Stimulated activated CD8-positive, alpha-beta memory T cell treated with anti-CD3 and anti-CD28 coated beads, Interleukin-7, amount 100 ng/mL, for 1 hour (primary cell): ENCODE results near the gene SVOP.

ENCODE experiments used
- DNase-seq, 2 donors: peaks; one replicate each; pipeline ENCODE4 v3.0.0-alpha.2; 2020; ENCODE audit warnings: low read depth in 2 of 2

Gene SVOP

DNA sequence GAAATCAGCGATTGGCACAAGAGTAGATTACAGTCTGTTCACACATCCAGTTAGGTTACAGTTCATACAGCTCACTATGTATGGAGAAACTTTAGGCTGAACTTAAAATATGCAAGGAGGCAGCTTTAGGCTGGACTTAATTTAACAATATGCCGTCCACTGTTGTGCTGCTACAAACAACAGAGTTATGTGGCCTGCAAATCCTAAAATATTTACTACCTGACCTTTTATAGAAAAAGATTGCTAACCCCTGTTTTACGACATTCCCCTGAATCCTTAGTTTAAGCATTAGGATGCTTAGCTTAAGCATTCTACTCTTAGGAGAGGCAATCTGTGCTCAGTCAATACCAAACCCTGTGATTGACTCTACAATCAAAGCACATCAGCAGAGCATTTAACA, 90.1 kb downstream of the SVOP start:
- DNase-seq, result no peak

- DNase-seq, result no peak
Measured at GRCh38 chr12:108930155-108930554, 90.7 kb downstream of the SVOP start.

GRCh38 chr12:108928695-108929094, 92.2 kb downstream of the SVOP start:
- DNase-seq, result no peak

DNA sequence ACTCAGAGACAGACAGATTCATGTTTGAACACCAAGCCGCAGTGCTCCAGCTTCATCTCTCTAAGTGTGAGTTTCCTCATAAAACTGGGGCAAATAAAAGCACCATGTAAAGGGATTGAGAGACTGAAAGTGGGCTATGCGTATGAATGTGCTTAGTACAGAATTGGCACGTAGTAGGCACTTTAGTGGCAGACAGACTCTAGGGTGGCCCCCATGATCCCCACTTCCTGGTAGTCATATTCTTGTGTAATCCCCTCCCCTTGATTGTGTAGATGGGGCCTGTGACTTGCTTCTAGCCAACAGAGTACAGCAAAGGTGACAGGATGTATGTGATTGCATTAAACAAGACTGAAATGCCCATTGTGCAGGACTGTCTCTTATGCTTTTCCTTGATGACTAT, 98.0 kb downstream of the SVOP start:
- no peak for DNase-seq

- DNase-seq, result no peak
Measured at GRCh38 chr12:108921946-108922345, 98.9 kb downstream of the SVOP start.

- DNase-seq, result no peak
Measured at GRCh38 chr12:108918960-108919642, 101.8 kb downstream of the SVOP start.

DNA sequence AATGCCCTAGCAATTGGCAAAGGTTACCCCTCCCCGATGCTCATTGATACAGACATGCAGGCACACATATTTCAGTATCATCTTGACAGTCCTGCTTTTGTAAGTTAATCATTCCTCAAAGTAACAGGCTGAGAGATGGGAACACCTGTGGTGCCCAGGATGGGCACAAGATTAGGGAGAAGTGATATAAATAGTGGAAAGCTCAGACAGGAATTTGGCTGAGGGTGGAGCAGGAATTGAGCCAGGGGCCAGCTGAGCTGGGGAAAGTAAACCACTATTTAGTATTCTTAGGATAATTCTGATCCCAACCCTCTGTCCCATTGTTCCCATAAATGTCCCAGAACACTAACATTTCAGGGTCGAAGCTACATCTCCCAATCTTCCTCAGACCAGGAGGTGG, 102.7 kb downstream of the SVOP start:
- DNase-seq, result no peak

DNA sequence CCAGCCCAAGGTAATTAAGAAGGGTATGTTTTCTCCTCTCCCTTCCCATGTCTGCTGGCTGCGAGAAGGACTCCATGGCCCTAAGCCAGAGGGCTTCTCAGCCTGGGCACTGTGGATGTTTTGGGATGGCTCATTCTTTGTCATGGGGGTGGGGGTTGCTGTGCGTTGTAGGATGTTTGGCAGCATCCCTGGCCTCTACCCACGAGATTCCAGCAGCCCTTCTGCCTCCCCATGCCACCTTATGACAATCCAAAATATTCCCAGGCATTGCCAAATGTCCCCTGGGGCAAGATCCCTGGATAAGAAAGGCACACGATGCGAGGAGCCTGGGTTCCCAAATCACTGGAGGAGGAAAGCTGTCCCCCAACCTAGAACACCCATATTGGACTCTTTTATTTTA, 104.5 kb downstream of the SVOP start:
- DNase-seq, result no peak

DNA sequence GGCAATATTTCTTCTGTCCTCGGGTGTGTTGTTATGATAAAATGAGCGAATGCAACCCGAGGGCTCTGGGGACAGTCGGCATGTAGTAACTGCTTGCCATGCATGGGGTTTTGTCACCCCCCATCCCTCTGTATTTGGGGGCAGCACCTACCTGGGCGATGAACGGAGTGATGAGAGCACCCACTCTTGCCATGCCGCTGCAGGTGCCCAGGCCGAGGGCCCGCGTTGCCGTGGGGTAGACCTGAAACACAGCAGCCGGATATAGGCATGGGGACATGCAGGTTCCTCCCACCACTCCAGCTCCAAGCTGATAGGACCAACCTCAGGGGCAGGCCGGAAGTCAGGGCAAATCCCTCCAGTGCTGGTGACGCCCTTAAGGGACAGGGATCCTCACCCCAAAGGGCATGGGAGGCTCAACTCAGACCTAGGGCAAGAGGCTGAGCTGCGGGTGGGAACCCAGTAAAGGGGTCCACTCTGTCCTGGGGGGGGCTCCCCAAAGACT, 105.2 kb downstream of the SVOP start:
- no peak for DNase-seq

DNA sequence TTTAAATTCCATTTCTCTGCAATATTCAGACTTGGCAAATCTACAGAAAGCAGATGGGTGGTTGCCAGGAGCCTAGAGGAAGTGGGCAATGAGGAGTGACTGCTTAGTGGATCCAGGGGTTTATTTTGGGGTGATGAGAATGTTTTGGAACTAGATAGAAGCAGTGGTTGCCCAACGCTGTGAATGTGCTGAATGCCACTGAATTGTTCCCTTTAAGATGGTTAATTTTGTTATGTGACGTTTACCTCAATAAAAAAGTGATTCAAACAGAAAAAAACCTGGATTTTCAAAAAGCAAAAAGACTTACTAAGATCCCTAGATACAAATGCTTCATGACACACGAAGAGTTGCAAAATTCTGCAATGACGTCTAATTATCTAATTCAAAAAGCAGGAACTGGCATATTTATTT, 106.7 kb downstream of the SVOP start:
- DNase-seq, result no peak

GRCh38 chr12:108912361-108912760, 108.5 kb downstream of the SVOP start:
- no peak for DNase-seq

GRCh38 chr12:108911915-108912314, 109.0 kb downstream of the SVOP start:
- DNase-seq, result no peak

DNA sequence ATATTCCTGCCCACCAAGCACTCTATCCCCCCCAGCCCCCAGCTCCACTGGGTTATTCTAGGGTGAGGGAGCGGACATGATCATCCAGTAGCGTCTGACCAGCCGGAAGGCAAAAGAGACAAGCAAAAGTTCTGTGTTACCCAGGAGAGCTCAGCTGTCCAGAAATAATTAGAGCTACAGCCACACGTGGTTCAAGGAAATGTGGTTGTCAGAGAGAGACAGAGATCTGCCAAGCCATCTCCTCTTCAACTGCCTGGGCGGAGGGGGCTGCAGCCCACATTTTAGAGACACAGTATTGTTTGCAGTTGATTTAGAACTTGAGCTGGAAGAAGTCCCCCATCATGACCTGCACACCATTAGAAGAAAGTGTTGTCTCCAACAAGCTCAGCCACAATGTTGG, 110.5 kb downstream of the SVOP start:
- DNase-seq, result no peak

GRCh38 chr12:108907839-108908351, 113.0 kb downstream of the SVOP start:
- DNase-seq, result no peak

DNA sequence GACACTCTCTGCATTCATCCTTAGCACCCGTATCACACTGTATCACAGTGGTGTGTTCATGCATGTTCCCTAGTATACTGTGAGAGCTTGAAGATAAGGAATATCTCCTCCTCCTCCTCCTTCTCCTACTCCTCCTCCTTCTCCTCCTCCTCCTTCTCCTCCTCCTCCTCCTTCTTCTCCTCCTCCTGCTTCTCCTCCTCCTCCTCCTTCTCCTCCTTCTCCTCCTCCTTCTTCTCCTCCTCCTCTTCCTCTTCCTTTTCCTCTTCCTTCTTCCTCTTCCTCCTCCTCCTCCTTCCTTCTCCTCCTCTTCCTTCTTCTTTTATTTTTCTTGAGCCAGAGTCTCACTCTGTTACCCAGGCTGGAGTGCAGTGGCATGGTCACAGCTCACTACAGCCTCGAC, 113.9 kb downstream of the SVOP start:
- DNase-seq, result no peak

GRCh38 chr12:108905725-108906124, 115.1 kb downstream of the SVOP start:
- no peak for DNase-seq

- no peak for DNase-seq
Measured at GRCh38 chr12:108899145-108899544, 121.7 kb downstream of the SVOP start.

DNA sequence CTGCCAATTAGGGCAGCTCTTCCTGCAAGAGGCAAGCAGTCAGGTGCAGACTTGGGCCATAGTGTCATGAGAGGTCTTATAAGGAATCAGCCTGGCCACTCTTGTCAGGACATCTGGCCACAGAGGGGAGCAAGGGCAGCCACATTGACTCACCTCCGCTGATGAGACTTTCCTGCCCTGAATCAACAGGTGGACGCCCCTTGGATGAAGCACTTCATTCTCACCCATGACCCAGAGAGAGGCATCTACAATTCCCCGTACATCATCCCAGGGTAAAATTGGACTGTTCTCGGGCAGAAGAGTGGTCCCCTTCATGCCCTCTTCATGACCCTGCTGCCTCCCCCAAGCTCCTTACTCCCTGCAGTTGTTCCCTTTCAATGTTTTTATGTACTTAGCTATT, 124.1 kb downstream of the SVOP start:
- no peak for DNase-seq

DNA sequence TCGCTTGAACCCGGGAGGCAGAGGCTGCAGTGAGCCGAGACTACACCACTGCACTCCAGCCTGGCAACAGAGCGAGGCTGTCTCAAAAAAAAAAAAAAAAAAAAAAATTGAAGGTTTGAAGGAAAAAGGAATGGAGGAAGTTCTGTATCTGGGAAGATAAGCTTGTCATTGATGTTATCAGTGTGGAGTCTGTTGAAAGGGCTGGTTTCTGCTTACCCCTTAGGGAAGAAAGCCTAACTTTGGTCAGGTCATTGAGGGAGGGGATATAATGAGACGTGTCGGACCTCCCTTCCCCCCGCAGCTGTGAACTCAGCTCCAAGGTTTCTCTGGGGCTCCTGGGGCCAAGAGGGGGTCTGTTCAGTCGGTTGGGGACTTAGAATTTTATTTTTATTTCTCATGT, 124.5 kb downstream of the SVOP start:
- DNase-seq, result no peak

DNA sequence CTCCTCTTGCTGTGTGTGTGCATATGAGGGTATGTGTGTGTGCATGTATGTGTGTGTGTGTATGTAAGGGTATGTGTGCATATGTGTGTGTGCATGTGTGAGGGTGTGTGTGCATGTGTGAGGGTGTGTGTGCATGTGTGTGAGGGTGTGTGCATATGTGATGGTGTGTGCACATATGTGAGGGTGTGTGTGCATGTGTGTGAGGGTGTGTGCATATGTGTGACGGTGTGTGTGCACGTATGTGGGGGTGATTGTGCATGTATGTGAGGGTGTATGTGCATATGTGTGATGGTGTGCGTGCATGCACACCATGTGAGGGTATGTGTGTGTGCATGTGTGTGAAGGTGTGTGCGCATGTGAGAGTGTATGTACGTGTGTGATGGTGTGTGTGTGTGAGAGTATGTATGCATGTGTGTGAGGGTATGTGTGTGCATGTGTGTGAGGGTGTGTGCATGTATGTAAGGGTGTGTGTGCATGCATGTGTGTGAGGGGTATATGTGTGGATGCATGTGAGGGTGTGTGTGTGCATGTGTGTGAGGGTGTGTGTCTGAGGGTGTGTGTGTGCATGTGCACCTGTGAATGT, 125.6 kb downstream of the SVOP start:
- no peak for DNase-seq

GRCh38 chr12:108890208-108890607, 130.7 kb downstream of the SVOP start:
- no peak for DNase-seq

DNA sequence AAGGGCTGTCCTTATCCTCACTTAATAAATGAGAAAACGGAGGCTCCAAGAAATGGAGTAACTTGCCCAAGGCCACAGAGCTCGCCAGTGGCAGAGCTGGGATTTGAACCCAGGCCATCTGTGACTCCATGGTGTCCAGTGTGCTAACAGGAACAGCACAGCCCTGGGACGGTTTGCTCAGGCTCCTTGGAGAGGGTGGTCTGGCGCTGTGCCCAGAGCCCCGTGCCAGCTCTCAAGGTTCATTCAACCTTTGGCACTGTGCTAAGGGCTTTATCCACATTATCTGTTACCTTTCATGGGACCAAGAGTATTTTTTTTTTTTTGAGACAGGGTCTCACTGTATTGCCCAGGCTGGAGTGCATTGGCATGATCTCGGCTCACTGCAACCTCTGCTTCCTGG, 132.8 kb downstream of the SVOP start:
- no peak for DNase-seq

DNA sequence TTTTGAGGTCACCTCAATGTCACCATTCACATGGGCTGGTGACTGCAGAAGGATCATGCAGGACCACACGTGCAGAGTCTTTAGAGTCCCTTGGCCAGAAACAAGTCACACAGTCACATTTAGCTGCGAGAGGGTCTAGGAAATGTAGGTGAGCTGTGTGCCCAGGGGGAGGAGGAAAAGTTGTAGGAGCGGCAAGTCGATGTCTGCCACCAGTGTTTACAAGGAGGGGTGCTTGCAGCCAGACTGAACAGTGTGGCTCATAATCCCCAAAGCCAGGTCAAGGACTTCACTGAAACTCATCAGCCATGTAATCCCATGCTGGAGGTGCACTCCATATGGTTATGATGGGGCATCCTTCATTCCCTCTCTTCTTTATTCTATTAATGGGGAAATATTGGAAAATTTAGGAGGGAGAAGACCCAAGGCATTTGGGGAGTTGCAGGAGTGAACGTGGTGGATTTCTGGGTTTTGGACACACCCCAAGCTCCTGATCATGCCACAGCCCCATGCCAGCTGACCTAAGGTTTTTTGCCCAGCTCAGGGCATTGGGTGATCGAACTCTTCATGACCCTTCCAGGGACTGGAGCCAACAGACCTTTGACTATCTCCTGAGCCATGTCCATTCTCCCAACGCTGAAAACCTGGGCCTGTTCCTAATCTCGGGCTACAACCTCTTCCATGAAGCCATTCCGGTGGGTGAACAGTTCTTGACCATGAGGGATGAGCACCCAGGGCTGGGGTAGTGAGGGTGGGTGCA, 133.8 kb downstream of the SVOP start:
- DNase-seq, result no peak
